Measurements from ENCODE around the gene DMKN. TPM values are rescaled to one million over a fixed set of nuclear protein-coding genes. Genes with fewer than 3 reads are reported as not detected.

DMKN gene
- total RNA-seq, 1 experiment from 2014 or later = 9.3 TPM

DNA sequence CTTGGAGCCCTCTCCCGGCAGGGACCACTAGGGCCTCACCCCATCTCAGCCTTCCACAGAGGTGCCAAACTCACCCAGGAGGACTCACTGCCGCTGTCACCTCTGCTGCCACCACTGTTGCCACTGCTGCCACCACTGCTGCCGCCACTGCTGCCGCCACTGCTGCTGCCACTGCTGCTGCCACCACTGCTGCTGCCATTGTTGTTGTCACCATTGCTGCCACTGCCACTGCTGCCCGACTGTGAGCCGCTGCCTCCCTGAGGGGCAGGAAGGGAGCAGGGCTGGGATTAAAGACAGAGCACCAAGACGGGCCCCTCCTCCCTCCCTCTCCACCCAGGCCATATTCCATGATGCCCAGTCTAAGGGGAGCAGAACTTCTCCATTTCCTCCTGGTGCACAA lies 2.1 kb downstream of the DMKN start:
- Histone ChIP-seq H3K27ac (ENCODE audit: low read length) (no peak overlapping the region), H3K27me3 (ENCODE audit: low read length) (no peaks in the 10 kb centered on the region), H3K9me2 (replicated peaks; ENCODE audit: insufficient read depth, low read length) (no peaks in the 10 kb centered on the region), H3K79me2 (ENCODE audit: low read length) (no peaks in the 10 kb centered on the region), H3K9ac (ENCODE audit: low read length) (no peak overlapping the region), H4K20me1 (ENCODE audit: insufficient read depth, low read depth, low read length) (peaks cover 4% of the 10 kb centered on the region; the same call in 1 of the 2 replicates), H3K4me2 (ENCODE audit: low read depth, low read length, poor library complexity, severe bottlenecking) (no peak overlapping the region), H3K4me3 (ENCODE audit: low read length) (no peak overlapping the region), H3K4me1 (ENCODE audit: low read length) (peaks cover 7% of the 10 kb centered on the region), H3K36me3 (ENCODE audit: insufficient read depth, low read length) (no peaks in the 10 kb centered on the region), H3K9me3 (ENCODE audit: low read length) (no peaks in the 10 kb centered on the region), H2AFZ (ENCODE audit: low read length) (no peak overlapping the region)
- DNase-seq = no peak

- Histone ChIP-seq H3K9me2 (replicated peaks; ENCODE audit: insufficient read depth, low read length) (no peaks in the 10 kb centered on the region), H3K79me2 (ENCODE audit: low read length) (no peaks in the 10 kb centered on the region), H2AFZ (ENCODE audit: low read length) (no peak overlapping the region), H3K4me1 (ENCODE audit: low read length) (peaks cover 7% of the 10 kb centered on the region), H3K27ac (ENCODE audit: low read length) (no peak overlapping the region), H3K9me3 (ENCODE audit: low read length) (no peaks in the 10 kb centered on the region), H3K36me3 (ENCODE audit: insufficient read depth, low read length) (no peaks in the 10 kb centered on the region), H3K4me2 (ENCODE audit: low read depth, low read length, poor library complexity, severe bottlenecking) (no peak overlapping the region), H4K20me1 (ENCODE audit: insufficient read depth, low read depth, low read length) (peaks cover 4% of the 10 kb centered on the region; the same call in 1 of the 2 replicates), H3K9ac (ENCODE audit: low read length) (no peak overlapping the region), H3K27me3 (ENCODE audit: low read length) (no peaks in the 10 kb centered on the region), H3K4me3 (ENCODE audit: low read length) (no peak overlapping the region)
- no peak for DNase-seq
Measured at GRCh38 chr19:35510626-35510964, 2.9 kb downstream of the DMKN start.

GRCh38 chr19:35509861-35510625 lies 3.4 kb downstream of the DMKN start:
- peak; percentile 89 for DNase-seq
- H3K27me3 ChIP-seq (ENCODE audit: low read length) = no peaks in the 10 kb centered on the region
- no peak overlapping the region for H3K9ac ChIP-seq (ENCODE audit: low read length)

GRCh38 chr19:35509018-35509652 lies 4.3 kb downstream of the DMKN start:
- Histone ChIP-seq H3K4me2 (ENCODE audit: low read depth, low read length, poor library complexity, severe bottlenecking) (no peak overlapping the region), H4K20me1 (ENCODE audit: insufficient read depth, low read depth, low read length) (peaks cover 4% of the 10 kb centered on the region; the same call in 1 of the 2 replicates), H3K27ac (ENCODE audit: low read length) (no peak overlapping the region), H2AFZ (ENCODE audit: low read length) (no peak overlapping the region), H3K4me3 (ENCODE audit: low read length) (no peak overlapping the region), H3K9me2 (replicated peaks; ENCODE audit: insufficient read depth, low read length) (no peaks in the 10 kb centered on the region), H3K79me2 (ENCODE audit: low read length) (no peaks in the 10 kb centered on the region), H3K9ac (ENCODE audit: low read length) (no peak overlapping the region), H3K4me1 (ENCODE audit: low read length) (peaks cover 7% of the 10 kb centered on the region), H3K9me3 (ENCODE audit: low read length) (no peaks in the 10 kb centered on the region), H3K36me3 (ENCODE audit: insufficient read depth, low read length) (no peaks in the 10 kb centered on the region), H3K27me3 (ENCODE audit: low read length) (no peaks in the 10 kb centered on the region)
- DNase-seq = no peak

More at GRCh38 chr19:35509861-35510625, 3.4 kb downstream of the DMKN start:
- H3K4me3 ChIP-seq (ENCODE audit: low read length) = no peak overlapping the region; the same call in 1 of the 2 replicates
- H3K4me2 ChIP-seq (ENCODE audit: low read depth, low read length, poor library complexity, severe bottlenecking) = no peak overlapping the region
- H3K4me1 ChIP-seq (ENCODE audit: low read length) = peaks cover 7% of the 10 kb centered on the region
- no peaks in the 10 kb centered on the region for H3K79me2 ChIP-seq (ENCODE audit: low read length)
- H3K9me2 ChIP-seq (replicated peaks; ENCODE audit: insufficient read depth, low read length) = no peaks in the 10 kb centered on the region
- H3K9me3 ChIP-seq (ENCODE audit: low read length) = no peaks in the 10 kb centered on the region
- H4K20me1 ChIP-seq (ENCODE audit: insufficient read depth, low read depth, low read length) = peaks cover 4% of the 10 kb centered on the region; the same call in 1 of the 2 replicates
- H3K27ac ChIP-seq (ENCODE audit: low read length) = no peak overlapping the region
- H2AFZ ChIP-seq (ENCODE audit: low read length) = no peak overlapping the region
- no peaks in the 10 kb centered on the region for H3K36me3 ChIP-seq (ENCODE audit: insufficient read depth, low read length)

- DNase-seq = no peak
- H3K4me2 ChIP-seq (ENCODE audit: low read depth, low read length, poor library complexity, severe bottlenecking) = no peak overlapping the region
- no peaks in the 10 kb centered on the region for H3K9me2 ChIP-seq (replicated peaks; ENCODE audit: insufficient read depth, low read length)
- H4K20me1 ChIP-seq (ENCODE audit: insufficient read depth, low read depth, low read length) = peaks cover 4% of the 10 kb centered on the region; the same call in 1 of the 2 replicates
- no peaks in the 10 kb centered on the region for H3K27me3 ChIP-seq (ENCODE audit: low read length)
- no peaks in the 10 kb centered on the region for H3K36me3 ChIP-seq (ENCODE audit: insufficient read depth, low read length)
- no peak overlapping the region for H3K4me3 ChIP-seq (ENCODE audit: low read length)
- no peaks in the 10 kb centered on the region for H3K9me3 ChIP-seq (ENCODE audit: low read length)
- H3K4me1 ChIP-seq (ENCODE audit: low read length) = peaks cover 7% of the 10 kb centered on the region
- no peak overlapping the region for H2AFZ ChIP-seq (ENCODE audit: low read length)
- no peak overlapping the region for H3K9ac ChIP-seq (ENCODE audit: low read length)
- no peaks in the 10 kb centered on the region for H3K79me2 ChIP-seq (ENCODE audit: low read length)
- H3K27ac ChIP-seq (ENCODE audit: low read length) = no peak overlapping the region
Measured at GRCh38 chr19:35508129-35508528, 5.3 kb downstream of the DMKN start.

- Histone ChIP-seq H3K9ac (ENCODE audit: low read length) (no peak overlapping the region), H3K27me3 (ENCODE audit: low read length) (no peaks in the 10 kb centered on the region), H3K36me3 (ENCODE audit: insufficient read depth, low read length) (no peaks in the 10 kb centered on the region), H3K9me3 (ENCODE audit: low read length) (no peaks in the 10 kb centered on the region), H4K20me1 (ENCODE audit: insufficient read depth, low read depth, low read length) (peaks cover 4% of the 10 kb centered on the region; the same call in 1 of the 2 replicates), H3K27ac (ENCODE audit: low read length) (no peak overlapping the region), H3K4me3 (ENCODE audit: low read length) (no peak overlapping the region), H3K9me2 (replicated peaks; ENCODE audit: insufficient read depth, low read length) (no peaks in the 10 kb centered on the region), H2AFZ (ENCODE audit: low read length) (no peak overlapping the region), H3K4me1 (ENCODE audit: low read length) (peaks cover 12% of the 10 kb centered on the region), H3K4me2 (ENCODE audit: low read depth, low read length, poor library complexity, severe bottlenecking) (no peak overlapping the region), H3K79me2 (ENCODE audit: low read length) (no peaks in the 10 kb centered on the region)
- no peak for DNase-seq
Measured at GRCh38 chr19:35507561-35507960, 5.9 kb downstream of the DMKN start.

DNA sequence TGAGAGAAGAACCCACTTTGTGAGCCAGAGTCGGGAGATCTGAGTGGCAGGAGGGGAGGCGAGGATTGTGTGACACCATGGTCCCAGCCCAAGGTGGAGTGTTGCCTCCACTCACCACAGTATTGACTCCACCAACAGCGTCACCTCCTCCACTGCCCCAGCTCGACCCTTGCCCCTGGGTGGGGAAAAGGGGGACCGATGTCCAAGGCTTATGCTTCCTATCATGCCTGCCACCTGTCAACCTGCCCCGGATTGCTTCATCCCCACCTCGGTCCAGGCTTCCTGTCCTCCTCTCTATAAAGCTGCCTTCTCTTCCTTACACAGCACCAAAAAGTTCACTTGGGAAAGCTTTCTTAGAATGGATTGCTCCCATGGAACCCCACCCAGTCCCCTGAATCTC lies 7.4 kb downstream of the DMKN start:
- peaks cover 28% of the 10 kb centered on the region for H3K4me1 ChIP-seq (ENCODE audit: low read length)
- H3K9ac ChIP-seq (ENCODE audit: low read length) = no peak overlapping the region
- no peak overlapping the region for H3K27ac ChIP-seq (ENCODE audit: low read length)
- no peaks in the 10 kb centered on the region for H3K36me3 ChIP-seq (ENCODE audit: insufficient read depth, low read length)
- H3K9me3 ChIP-seq (ENCODE audit: low read length) = no peaks in the 10 kb centered on the region
- H3K4me3 ChIP-seq (ENCODE audit: low read length) = no peak overlapping the region
- no peaks in the 10 kb centered on the region for H3K27me3 ChIP-seq (ENCODE audit: low read length)
- H3K79me2 ChIP-seq (ENCODE audit: low read length) = no peaks in the 10 kb centered on the region
- no peak overlapping the region for H2AFZ ChIP-seq (ENCODE audit: low read length)
- no peaks in the 10 kb centered on the region for H3K9me2 ChIP-seq (replicated peaks; ENCODE audit: insufficient read depth, low read length)
- DNase-seq = no peak
- peaks cover 4% of the 10 kb centered on the region; the same call in 1 of the 2 replicates for H4K20me1 ChIP-seq (ENCODE audit: insufficient read depth, low read depth, low read length)
- H3K4me2 ChIP-seq (ENCODE audit: low read depth, low read length, poor library complexity, severe bottlenecking) = no peak overlapping the region

DNA sequence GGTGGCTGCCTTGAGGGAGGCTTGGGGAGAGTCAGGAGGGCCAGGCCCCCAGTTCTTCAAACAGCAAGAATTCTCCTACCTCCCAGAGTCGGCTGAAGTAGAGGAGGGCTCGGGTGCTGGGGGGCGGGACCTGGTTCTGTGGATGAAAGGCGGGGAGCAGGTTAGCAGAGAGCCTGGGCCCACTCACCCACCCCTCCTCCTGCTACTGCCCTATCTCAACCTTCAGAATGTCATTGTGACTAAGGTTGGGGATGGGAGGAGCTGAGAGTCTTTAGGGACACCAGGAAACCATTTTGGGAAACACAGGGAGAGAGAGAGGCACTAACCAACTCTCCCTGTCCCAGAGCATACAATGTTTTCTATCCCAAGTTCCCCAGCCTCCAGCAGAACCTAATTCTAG lies 10.7 kb downstream of the DMKN start:
- Histone ChIP-seq H3K4me2 (ENCODE audit: low read depth, low read length, poor library complexity, severe bottlenecking) (no peak overlapping the region), H3K79me2 (ENCODE audit: low read length) (no peaks in the 10 kb centered on the region), H3K4me1 (ENCODE audit: low read length) (peaks cover 32% of the 10 kb centered on the region), H3K27ac (ENCODE audit: low read length) (no peak overlapping the region), H3K9me3 (ENCODE audit: low read length) (no peaks in the 10 kb centered on the region), H3K36me3 (ENCODE audit: insufficient read depth, low read length) (no peaks in the 10 kb centered on the region), H3K9me2 (replicated peaks; ENCODE audit: insufficient read depth, low read length) (no peaks in the 10 kb centered on the region), H4K20me1 (ENCODE audit: insufficient read depth, low read depth, low read length) (no peaks in the 10 kb centered on the region), H3K4me3 (ENCODE audit: low read length) (no peak overlapping the region), H3K27me3 (ENCODE audit: low read length) (no peaks in the 10 kb centered on the region), H2AFZ (ENCODE audit: low read length) (no peak overlapping the region), H3K9ac (ENCODE audit: low read length) (no peak overlapping the region)
- no peak for DNase-seq

All from Karpas-422 (cell line).